ENCODE data around the gene DUSP10.
A peak's percentile ranks its signal among the peaks of the same experiment; 100 is the strongest.

DUSP10 gene

DNA sequence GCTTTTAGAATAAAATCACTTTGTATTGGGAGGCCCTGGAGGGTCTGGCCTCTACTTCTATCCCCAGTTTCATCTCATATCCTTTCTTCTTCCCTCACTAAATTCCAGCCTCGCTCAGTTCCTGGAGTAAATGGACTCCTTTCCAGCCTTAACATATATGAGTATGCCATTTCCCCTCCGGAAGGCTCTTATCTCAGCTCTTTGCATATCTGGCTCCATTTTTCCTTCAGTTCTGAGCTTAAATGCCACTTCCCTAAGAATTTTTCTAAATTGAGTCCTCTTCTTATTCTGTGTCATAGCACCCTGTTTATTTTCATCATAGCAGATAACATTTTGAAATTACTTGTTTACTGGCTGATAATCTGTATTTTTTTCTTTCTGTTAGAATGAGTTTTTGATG is 20.2 kb upstream of the DUSP10 start:
- DNase-seq = no peak

DNA sequence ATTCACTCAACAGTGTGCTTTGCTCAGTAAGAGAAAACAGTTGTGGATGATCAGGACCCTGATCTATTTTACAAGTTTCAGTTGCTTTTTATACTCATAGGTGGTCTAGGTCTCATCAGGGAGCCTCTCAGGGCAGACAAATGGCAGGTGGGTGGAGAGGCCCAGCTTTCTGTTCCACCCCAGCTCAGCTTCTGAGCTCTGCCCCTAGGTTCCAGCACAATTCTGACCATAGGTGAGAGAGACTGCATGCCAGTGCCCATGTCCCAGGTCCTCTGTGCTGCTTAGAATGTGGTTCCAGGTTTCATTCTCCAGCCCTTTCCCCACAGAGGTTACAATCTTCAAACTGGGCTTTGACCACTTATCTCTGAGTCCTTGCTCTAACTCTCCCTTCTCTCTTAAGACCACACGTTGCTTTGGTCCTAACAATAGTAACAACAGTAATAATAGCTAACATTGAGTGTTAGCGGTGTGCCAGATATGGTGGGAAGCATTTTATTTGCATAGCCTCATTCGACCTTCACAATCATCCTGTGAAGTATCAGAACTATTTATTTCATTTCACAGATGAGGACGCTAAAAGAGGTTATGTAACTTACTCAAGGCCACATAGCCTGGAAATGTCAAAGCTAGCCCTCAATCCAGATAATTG is 19.6 kb upstream of the DUSP10 start:
- no peak for DNase-seq

DNA sequence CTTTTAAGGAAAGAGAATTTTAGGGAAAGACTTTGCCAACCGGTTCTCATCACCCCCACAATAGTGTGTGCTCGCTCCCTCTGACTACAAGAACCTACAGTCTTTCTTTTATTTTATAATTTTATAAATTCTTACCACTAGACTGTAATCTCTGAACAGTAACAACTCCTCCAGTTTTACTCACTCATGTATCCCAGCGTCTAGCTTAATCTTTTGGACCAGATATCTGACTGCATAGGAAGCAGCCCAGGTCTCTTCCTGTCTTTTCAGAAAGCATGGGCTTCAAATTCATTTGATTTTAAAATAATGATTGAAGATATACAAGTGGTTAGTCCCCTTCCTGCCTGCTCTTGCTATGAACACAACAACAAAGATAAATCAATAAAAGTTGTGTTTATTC is 19.0 kb upstream of the DUSP10 start:
- no peak for DNase-seq

DNA sequence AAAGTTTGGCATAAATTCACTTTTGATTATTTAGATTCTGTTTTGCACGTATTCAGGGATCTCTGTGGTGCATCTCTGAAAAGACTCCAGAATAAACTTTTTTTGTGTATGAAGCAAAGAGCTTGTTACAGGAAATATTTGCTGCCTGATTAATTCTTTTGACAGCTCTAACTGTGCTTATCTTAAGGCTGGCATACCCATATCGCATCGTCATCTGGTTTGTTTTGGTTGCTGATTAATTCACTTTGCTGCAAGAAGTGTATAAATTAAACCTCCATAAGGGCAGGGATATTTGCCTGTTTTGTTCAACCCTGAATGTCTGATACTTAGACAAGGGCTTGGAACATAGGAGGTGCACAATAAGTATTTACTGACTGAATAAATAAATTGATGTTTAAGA is 17.5 kb upstream of the DUSP10 start:
- DNase-seq = no peak

DNA sequence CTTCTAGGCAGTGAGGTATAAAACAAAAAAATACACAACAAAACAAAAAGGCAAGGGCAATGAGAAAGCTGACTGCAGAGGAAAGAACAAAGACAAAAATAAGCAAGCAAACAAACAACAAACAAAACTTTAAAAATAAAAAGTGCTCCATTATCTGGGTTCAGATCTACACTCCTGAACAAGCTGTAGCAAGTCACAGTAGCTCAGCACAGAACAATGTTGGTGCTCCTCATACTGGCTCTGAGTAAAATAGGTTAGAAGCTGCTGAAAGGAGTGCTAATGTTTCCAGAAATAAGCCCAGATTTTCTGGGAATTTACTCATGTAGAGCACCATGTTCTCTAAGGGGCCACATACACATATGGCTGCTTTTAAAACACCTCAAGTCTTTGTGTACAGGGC is 16.6 kb upstream of the DUSP10 start:
- no peak for DNase-seq

DNA sequence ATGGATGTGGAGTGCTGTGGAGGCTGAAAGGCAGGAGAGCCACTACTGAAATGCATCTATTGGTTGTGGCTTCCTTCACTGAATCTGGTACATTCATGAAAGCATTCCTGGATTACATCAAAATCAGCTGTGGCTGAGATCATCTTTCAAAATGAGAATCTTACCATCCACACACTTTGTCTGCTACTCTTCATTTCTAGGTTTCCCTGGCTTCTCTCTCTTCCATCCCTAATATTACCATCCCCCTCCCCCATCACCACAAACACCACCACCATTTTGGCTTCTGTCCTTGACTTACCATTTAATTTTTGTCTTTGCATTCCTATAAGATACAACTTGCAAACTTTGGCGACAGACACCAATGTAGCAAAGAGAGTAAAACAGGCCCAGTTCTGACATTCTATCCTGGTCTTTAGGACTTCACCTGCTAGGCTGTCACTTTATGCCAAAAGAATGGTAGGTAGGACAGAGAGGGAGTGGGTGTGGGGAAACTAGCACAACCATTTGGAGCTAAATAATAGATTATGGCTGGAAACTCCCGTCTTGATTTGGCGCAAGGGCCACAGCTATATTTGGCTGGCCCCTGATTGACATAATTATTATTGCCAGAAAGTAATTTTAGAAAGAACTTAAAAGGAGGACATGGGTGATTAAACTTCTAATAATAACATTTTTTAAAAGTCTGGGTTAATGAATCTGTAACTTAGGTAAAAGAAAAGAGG is 15.1 kb upstream of the DUSP10 start:
- DNase-seq = no peak

DNA sequence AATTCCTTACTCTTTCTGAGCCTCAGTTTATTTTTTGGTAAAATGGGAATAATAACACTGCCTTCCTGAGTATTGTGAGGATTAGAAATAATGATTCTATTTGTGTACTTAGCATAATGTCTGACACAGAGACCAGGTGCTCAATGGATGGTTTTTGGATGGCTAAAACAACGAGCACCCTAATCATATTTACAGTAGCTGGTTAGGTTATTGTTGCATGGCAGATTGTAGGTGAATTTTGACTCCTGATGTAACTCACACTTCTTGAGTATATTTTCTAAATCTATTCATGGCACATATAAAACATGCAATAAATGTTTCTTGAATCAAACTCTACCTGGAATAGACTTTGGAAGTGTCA is 11.9 kb upstream of the DUSP10 start:
- DNase-seq = no peak

DNA sequence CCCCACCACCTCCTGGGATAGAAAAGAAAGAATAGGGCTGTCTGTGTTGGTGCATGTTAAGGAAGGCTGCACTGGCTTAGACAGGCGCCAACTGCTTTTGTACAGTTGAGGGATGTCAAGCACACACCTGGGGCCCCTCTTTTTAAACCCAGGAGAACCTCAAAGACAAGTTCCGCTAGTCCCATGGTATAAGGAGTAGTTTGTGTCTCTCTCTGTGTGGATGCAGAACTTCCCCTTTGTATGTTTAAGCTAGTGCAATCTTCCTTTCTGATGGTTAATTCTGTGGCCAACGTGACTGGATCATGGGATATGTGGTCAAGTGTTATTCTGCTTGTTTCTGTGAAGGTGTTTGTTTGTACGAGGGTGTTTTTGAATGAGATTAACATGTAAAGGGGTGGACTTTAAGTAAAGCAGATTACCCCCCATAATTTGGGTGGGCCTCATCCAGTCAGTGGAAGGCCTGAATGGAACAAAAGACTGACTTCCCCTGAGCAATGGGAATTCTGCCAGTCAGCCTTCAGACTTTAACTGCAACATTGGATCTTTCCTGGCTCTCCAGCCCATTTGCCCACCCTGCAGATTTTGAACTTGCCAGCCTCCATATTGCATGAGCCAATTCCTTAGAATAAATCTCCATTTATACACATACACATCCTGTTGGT is 9.5 kb upstream of the DUSP10 start:
- DNase-seq = no peak

DNA sequence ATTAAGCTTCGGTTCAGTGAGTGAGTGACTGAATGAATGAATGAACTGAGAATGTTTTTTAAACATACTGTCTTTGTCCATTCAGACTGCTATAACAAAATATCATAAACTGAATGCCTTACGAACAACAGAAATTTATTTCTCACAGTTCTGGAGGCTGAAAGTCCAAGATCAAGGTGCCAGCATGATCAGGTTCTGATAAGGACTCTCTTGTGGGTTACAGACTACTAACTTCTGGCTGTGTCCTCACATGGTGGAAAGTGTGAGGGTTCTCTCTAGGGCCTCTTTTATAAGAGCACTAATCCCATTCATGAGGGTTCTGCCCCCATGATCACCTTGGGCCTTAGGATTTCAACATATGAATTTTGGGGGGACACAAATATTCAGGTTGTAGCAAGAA is 7.1 kb upstream of the DUSP10 start:
- DNase-seq = no peak

DNA sequence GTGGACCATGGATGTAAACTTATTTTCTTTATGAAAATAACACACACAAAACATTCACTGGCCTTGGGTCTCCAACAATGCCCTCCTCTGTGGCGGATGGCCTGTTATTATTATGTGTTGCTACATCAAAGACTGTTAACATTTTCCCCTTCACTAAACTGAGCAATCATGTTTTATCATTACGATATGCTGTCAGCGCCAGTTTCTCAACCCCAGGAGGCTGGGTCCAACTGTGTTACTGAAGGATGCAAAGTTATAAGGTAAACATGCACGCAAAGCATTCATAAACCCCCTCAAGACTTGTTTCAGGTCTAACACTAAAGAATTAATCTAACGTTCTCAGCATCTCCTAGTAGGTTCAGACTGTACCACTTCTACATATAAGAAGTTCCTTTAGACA is 6.0 kb upstream of the DUSP10 start:
- no peak for DNase-seq

DNA sequence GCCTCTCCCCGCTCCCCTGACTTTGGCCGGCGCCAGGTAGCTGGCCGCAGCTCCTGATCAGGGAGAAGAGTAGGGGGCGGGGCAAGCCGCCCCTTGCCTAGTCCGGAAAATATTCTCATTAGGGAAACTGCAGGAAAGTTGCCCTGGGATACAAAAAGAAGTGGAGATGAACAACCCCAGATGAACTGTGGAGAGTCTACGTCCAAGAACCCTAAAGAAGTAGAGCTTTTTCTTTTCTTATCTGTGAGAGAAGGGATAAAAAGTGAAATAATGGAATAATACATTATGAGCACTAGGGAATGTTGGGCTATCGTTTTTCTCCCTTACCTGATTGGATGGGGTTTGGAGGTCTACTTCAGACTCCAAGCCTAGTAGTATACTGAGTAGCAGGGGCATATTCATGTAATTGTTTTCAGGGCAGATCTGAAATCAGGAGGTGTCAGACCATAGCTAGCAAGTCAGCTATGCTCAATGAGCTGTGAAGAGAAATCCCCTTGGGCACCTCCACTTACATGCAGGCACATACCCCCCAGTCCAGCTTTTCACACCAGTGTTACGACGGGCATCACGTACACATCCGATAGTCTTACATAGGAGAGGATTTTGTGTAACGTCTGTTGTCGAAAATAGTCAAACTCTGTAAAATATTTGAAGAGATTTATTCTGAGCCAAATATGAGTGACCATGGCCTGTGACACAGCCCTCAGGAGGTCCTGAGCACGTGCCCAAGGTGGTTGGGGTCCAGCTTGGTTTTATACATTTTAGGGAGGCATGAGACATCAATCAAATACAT is 1.7 kb upstream of the DUSP10 start:
- no peak for DNase-seq

DNA sequence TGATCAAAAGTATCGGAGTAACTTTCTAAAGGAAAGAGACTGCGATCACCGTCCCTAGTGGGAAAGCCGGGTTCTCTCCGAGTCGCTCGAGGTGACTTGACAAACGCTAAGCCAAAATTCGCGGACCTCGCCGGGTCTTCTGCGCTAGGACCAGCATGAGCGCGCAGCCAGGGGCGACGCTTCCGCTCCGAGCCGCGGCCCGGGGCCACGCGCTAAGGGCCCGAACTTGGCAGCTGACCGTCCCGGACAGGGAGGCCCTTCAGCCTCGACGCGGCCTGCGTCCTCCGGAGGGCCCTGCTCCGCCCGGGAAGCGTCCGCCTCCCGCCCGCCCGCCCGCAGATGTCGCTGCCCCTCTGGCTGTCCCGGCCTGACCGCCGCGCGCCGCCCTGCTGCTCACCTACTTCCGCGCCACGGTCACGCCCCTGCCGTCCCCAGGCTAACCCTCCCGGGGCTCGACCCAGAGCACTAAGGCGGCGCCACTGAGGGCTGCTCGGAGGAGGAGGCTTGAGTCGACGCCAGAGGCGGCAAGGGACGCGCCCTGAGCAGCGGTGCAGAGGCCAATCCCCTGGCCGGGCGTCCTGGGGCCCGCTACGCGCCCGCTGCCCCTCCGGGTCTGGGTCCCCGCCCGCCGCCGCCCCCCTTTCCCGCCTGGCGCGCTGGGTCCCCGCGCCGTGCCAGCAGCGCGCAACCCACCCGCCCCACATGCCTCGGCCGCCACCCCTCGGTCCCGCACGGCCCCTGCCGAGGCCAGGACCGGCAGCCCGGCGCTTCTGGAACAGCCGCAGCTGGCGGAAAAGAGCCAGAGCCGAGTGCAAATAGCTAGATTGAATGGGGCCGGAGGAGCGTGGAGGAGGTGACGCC is 896 bp upstream of the DUSP10 start:
- DNase-seq = peak; percentile 66

DNA sequence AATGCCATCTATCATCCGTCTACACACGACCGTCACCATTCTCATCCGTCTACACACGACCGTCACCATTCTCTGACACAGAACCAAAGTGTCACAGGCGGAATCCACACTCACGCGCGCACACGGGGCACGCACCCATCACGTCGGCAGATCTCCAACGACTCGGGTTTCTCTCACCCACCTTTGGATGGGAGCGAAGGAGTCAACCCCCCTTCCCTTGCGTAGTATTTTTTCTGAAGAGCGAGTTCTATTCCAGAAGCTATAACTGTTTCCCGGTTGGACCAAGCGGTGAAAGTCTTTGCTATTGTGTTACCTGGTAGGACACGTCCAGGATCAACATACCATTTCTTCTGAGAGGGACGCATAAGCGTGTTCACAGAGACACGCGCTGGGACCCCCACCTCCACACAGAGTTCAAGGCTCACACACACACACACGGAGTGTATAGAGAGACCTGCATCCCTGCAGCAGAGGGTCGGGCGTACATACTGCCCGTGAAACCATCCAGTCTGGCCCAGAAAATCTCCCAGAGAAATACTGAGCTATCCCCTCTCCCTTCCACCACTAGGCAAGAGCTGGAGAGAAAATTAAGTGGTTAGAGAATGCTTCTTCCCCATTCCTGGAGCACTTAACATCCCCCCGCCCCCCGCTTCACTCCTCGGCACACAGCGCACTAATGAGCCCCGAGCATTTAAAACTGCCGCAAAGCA is 741 bp downstream of the DUSP10 start:
- DNase-seq = no peak

DNA sequence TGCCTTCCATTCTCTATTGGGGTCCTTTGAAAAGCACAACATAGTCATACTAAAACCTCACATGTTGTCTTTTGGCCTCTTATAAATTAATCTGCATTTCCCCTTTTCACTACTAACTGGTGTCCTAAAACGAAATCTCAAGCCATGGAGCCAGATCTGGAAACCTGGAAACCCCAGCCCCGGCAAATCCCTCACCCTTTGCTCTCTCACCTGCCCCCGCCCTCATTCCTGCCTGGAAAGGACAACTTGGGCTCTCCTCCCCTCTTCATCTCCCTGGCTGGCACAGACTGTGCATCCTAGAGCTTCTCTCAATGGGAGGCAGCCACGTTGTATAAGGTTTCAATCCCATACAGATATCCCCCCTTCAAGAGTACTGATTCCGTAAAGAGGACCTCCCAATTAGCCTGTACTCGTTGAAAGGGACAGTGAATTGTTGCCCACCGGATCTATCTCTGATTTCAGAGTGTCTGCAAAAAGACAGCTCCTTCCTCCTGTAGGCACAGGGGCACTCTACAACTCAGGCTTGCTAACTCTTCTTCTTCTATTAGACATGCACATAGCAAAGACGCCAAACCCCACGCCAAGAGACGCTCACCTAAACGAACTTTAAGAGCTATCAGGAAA is 1.4 kb downstream of the DUSP10 start:
- DNase-seq = no peak

DNA sequence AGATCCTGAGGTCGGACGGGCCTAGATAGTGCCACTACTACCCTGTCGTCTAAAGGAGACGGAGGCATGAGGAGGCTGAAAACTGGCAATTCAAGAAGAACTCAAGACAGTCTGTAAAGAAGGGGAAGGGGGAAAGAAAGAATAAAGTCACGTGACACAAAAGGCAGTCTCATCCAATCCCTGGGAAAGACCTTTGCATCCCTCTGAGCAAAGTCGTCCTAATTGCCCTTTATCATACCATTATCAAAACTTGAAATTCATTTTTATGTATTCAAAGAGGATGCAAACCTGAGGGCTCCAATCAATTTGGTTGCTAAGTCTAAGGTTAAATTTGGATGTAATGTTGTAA is 2.2 kb downstream of the DUSP10 start:
- DNase-seq = no peak

DNA sequence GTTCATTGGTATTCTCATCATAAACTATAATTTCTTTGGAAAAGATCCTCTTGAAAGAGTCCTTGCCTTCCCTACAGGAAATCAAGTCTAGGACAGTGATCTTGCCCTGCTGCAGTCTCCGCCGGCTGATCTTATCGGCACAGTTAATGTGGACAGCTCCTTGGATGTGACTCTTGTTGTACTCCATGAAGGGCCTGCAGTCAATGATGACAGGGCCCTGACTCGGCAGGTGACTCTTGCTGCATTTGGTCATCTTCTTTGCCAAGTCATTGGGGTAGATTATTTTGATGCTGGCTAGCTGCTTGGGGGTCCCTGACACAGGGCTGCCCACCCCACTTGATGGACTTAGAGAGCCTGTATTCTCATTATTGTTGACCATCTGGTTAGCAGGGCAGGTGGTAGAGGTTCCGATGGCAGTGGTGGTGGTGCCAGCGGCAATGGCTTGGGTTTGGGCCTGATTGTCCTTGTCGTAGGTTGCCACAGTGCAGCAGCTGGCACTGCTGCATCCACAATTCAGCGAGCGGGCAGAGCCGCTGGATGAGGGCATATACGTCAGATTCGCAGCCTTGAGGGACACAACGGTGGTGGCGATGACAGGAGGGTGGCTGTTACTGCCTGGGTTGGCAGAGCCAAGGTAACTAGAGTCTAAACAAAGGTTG is 2.7 kb downstream of the DUSP10 start:
- no peak for DNase-seq

DNA sequence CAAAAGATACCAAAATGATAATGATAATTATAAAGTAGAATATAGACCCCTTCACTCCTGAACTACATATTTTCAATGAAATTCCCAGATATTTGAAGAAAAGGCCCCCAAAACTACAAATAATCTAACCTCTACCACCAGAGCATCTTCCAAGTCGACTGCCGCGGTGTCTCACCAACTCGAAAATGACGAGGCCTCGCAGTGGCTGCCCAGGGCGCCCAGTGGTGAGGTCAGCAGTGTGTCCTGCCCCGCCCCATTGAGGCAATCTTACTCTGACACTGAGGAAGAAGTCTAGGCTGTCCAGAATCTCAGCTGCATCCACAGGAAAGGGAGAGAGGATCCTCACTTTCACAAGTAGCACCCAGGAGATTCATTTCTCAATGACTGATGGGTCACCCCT is 5.2 kb downstream of the DUSP10 start:
- DNase-seq = no peak

DNA sequence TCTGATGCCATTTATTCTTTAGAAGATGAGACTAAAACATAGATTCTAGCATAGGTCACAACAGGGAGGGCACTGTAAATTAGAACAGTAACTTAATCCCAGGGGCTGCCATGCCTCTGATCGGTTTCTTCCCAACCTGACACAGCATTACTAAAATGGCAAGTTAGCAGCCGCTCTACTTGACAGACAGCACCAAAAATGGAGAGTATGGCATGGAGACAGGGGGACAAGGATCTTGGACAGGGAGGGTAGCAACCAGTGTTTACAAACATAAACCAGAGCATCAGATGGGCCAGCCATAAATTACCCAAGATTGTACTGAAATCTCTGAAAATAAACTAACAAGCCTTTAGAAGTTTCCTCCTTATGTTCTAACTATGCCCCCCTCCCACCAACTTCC is 5.9 kb downstream of the DUSP10 start:
- DNase-seq = no peak

DNA sequence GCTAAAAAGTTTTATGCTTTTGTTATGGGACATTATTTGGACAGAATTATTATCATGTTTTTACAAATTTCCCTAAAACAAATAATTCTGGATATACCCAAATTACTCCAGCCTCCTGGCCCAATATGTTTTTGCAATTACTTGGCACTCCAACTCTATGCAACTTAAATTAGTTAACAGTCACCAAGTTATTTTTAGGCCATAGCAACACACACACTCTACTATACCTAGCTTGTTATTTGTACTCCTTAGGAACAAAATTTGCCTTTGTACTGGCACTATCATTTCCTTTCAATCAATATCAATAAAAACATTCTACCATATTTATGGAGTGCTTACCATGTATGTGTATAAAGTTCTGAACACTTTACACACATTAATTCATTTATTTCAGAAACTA is 7.7 kb downstream of the DUSP10 start:
- no peak for DNase-seq

DNA sequence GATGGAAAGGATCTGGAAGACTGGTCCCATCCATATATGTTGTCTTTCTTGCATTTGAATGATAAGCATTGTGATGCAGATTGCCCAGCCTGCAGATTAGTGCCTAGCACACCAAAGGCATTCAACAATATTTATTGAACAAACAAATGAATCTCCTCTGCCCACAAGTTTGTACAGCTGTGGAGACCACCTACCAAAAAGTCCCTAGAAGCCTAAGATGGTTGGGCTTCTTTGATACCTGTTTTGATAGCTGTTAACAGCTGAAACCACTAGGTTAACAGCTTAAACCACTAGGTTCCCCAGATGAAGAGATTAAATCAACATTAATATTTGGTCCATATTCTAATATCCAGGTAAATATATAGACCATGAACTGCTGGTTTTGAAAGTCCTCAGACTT is 9.8 kb downstream of the DUSP10 start:
- no peak for DNase-seq

DNA sequence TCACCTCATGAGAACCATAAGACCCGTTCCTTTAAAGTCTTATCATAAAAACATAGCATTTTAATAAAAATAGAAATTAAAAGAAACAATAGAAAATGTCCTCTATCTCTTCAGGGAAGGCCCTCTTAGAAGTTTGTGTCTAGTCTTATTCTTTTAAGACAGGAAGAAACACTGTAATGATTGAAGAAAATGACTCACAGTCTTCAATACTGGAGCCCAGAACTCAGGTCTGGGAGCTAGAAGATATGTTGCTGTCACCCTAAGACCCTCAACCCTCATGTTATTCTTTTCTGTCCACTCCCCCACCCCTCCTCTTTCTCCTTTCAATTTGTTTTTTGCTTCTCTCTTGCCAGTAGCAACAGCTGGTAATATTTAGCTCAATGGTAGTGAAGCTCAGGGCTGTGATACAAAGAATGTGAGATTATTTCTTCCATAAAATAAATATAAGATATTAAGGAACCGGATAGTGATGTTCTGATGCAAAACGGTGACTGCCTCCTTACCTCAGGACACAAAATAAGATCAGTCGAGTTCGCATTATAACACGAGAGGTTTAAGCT is 12.0 kb downstream of the DUSP10 start:
- no peak for DNase-seq
